Hepatocyte (in vitro differentiated cells): ENCODE results near the gene RXFP4. TPM values are rescaled to one million over a fixed set of nuclear protein-coding genes. Genes with fewer than 3 reads are reported as not detected.

Source experiments
- DNase-seq: peaks from one replicate; pipeline ENCODE4 v3.0.0-alpha.2; 2016; ENCODE audit warnings: low spot score
- H2AFZ ChIP-seq: fragments of 200-600 bp; sonication (generic); 2 replicates; pipeline ENCODE4 v1.6.0; 2016; ENCODE audit warnings: antibody characterized with exemption, mild to moderate bottlenecking
- H3K27ac ChIP-seq: fragments of 200-600 bp; sonication (generic); 2 replicates; pipeline ENCODE4 v1.5.1; 2016; ENCODE audit warnings: mild to moderate bottlenecking
- H3K27me3 ChIP-seq: fragments of 200-600 bp; sonication (generic); 2 replicates; pipeline ENCODE4 v1.6.1; 2016
- H3K36me3 ChIP-seq: fragments of 200-600 bp; sonication (generic); replicated peaks from 2 replicates; pipeline ENCODE4 v1.5.1; 2016; ENCODE audit warnings: low read depth; ENCODE audit not compliant: insufficient read depth
- H3K4me1 ChIP-seq: fragments of 200-600 bp; sonication (generic); 2 replicates; pipeline ENCODE4 v1.5.1; 2016; ENCODE audit warnings: mild to moderate bottlenecking, moderate library complexity; ENCODE audit not compliant: insufficient read depth
- H3K4me2 ChIP-seq: fragments of 200-600 bp; sonication (generic); 2 replicates; pipeline ENCODE4 v1.6.0; 2016
- H3K4me3 ChIP-seq: fragments of 200-600 bp; sonication (generic); 2 replicates; pipeline ENCODE4 v1.5.1; 2016; ENCODE audit warnings: mild to moderate bottlenecking
- H3K79me2 ChIP-seq: fragments of 200-600 bp; sonication (generic); 2 replicates; pipeline ENCODE4 v1.6.0; 2017; ENCODE audit warnings: mild to moderate bottlenecking
- H3K9me2 ChIP-seq: fragments of 200-600 bp; sonication (generic); replicated peaks from 2 replicates; pipeline ENCODE4 v1.6.0; 2017; ENCODE audit warnings: mild to moderate bottlenecking; ENCODE audit not compliant: insufficient read depth
- H3K9me3 ChIP-seq: fragments of 200-600 bp; sonication (generic); 2 replicates; pipeline ENCODE4 v1.5.1; 2016; ENCODE audit warnings: low read depth, mild to moderate bottlenecking
- H4K20me1 ChIP-seq: fragments of 200-600 bp; sonication (generic); 2 replicates; pipeline ENCODE4 v1.6.0; 2016; ENCODE audit warnings: mild to moderate bottlenecking; ENCODE audit not compliant: insufficient read depth, poor library complexity, severe bottlenecking
- EZH2 ChIP-seq: fragments of 200-600 bp; sonication (generic); IDR thresholded peaks from 2 replicates; pipeline ENCODE4 v1.6.1; 2016; ENCODE audit warnings: antibody characterized with exemption, mild to moderate bottlenecking, borderline replicate concordance
- EZH2phosphoT487 ChIP-seq: fragments of 200-600 bp; sonication (generic); IDR thresholded peaks from one replicate; pipeline ENCODE4 v1.6.1; 2018; ENCODE audit warnings: antibody characterized with exemption, mild to moderate bottlenecking, low read depth, moderate library complexity; ENCODE audit not compliant: unreplicated experiment, severe bottlenecking
- WGBS: methylation state at CpG from one replicate; pipeline ENCODE4 v1.1.6; 2016; ENCODE audit warnings: low lambda C conversion rate; ENCODE audit errors: missing lambda C conversion rate; 5-methylcytosine and 5-hydroxymethylcytosine counted together
- polyA plus RNA-seq: library from polyadenylated mRNA; unstranded; fragments of >200 nt; fragmentation: Nextera tagmentation; extraction: Ambion mirVana; gene quantifications from 2 replicates; pipeline ENCODE4 v1.2.1, GENCODE V29; 2016
- total RNA-seq: library from RNA; depleted of rRNA; stranded (reverse); fragments of >200 nt; gene quantifications from 2 replicates; pipeline ENCODE4 v1.2.3, GENCODE V29; 2014
- TF ChIP-seq, protein P1 (sequence below): fragments of 200-600 bp; sonication (generic); IDR thresholded peaks from 2 replicates; pipeline ENCODE4 v1.5.1; 2016; ENCODE audit warnings: antibody characterized with exemption, mild to moderate bottlenecking; ENCODE audit not compliant: poor library complexity

RXFP4 gene
- total and polyA plus RNA-seq, 2 experiments from 2014 or later, result 0.83 TPM; not detected in 1

DNA sequence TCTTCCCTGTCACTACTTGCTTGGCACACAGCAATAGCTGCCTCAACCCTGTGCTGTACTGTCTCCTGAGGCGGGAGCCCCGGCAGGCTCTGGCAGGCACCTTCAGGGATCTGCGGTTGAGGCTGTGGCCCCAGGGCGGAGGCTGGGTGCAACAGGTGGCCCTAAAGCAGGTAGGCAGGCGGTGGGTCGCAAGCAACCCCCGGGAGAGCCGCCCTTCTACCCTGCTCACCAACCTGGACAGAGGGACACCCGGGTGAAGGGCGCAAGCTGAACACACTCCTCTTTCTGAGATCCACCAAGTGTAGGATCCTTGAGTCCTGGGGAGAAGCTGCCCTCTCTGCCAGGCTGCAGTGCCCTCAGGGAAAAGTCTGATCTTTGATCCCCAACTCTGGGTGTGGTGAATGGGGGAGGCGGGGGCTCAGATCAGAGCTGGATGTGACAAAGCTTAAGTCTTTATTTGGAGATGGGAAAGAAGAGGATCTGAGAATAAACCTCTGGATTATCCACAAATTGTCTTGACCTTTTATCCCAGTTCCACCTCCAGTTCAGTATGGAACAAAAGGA, 1.2 kb downstream of the RXFP4 start:
- H4K20me1 ChIP-seq, result no peaks in the 10 kb centered on the region
- TF ChIP-seq EZH2phosphoT487, result no peak
- TF ChIP-seq, protein P1, sequence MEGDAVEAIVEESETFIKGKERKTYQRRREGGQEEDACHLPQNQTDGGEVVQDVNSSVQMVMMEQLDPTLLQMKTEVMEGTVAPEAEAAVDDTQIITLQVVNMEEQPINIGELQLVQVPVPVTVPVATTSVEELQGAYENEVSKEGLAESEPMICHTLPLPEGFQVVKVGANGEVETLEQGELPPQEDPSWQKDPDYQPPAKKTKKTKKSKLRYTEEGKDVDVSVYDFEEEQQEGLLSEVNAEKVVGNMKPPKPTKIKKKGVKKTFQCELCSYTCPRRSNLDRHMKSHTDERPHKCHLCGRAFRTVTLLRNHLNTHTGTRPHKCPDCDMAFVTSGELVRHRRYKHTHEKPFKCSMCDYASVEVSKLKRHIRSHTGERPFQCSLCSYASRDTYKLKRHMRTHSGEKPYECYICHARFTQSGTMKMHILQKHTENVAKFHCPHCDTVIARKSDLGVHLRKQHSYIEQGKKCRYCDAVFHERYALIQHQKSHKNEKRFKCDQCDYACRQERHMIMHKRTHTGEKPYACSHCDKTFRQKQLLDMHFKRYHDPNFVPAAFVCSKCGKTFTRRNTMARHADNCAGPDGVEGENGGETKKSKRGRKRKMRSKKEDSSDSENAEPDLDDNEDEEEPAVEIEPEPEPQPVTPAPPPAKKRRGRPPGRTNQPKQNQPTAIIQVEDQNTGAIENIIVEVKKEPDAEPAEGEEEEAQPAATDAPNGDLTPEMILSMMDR, result no peak
- no peak for TF ChIP-seq EZH2
- WGBS, result 90% methylated on average over 10 of the region's 11 CpGs
- peaks cover 24% of the 10 kb centered on the region for H3K4me1 ChIP-seq
- H2AFZ ChIP-seq, result no peak overlapping the region
- no peaks in the 10 kb centered on the region for H3K9me2 ChIP-seq
- no peaks in the 10 kb centered on the region for H3K36me3 ChIP-seq
- H3K4me3 ChIP-seq, result no peak overlapping the region
- no peaks in the 10 kb centered on the region for H3K79me2 ChIP-seq
- H3K9me3 ChIP-seq, result no peaks in the 10 kb centered on the region
- no peak overlapping the region for H3K4me2 ChIP-seq
- no peak for DNase-seq
- H3K27ac ChIP-seq, result no peak overlapping the region
- H3K27me3 ChIP-seq, result no peaks in the 10 kb centered on the region

DNA sequence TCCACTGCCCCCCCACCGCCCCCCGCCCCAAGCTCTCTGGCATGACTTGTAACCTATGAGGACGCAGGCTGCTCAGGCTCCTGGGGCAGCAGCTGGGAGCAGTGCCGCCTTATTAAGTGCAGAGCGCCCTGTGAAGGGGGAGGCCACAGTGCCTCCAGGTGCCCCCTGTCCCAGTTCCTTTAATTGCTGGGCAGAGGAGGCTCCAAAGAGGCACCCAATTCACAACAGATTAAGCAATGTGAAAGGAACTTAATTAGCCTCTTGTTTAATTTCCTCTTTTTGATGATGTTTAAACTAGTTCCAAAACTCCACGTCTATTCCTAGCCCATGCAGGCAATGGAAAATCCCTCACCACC, 3.0 kb downstream of the RXFP4 start:
- no peak overlapping the region for H2AFZ ChIP-seq
- H3K9me3 ChIP-seq, result no peaks in the 10 kb centered on the region
- H3K27ac ChIP-seq, result peak overlapping the region; percentile 66
- WGBS, result 68% methylated on average over 4 of the region's 6 CpGs
- no peak for TF ChIP-seq EZH2phosphoT487
- TF ChIP-seq EZH2, result no peak
- TF ChIP-seq, protein P1, result no peak
- H3K9me2 ChIP-seq, result no peaks in the 10 kb centered on the region
- no peaks in the 10 kb centered on the region for H3K79me2 ChIP-seq
- H3K36me3 ChIP-seq, result no peaks in the 10 kb centered on the region
- no peak for DNase-seq
- peaks cover 24% of the 10 kb centered on the region for H3K4me1 ChIP-seq
- no peak overlapping the region for H3K4me3 ChIP-seq
- peak overlapping the region; percentile 38 for H3K4me2 ChIP-seq
- no peaks in the 10 kb centered on the region for H4K20me1 ChIP-seq
- no peaks in the 10 kb centered on the region for H3K27me3 ChIP-seq

DNA sequence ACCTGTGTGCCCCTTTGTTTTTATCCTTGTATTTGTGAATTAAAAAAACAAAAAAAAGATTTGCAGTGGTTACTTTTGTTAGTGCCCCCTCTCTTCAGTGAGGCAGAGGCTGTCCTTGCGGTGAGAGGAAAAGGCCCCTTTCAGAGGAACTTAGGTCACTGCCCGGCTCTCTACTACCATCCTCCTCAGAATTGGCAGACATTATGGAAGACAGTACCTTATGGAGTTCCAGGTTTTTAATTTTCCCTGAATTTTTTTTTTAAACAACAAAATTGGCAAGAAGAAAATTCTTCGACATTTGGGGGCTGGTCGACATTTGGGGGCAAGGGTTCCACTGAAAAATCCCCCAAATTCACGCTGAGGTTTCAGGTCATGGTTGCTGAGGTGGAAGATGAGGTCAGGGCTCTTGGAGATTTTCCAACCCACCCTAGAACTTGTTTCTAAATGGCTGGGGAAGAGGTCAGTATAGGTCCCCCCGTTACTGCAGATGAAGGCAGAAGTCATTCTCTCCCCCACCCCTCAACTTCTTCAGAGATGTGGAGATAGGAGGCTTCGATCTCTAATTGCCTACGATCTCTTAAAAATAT, 5.3 kb downstream of the RXFP4 start:
- Histone ChIP-seq H3K4me2 (no peak overlapping the region), H3K4me3 (no peak overlapping the region), H3K9me2 (no peaks in the 10 kb centered on the region), H3K4me1 (peaks cover 16% of the 10 kb centered on the region), H3K79me2 (no peaks in the 10 kb centered on the region), H3K27ac (peak overlapping the region; percentile 66), H4K20me1 (no peaks in the 10 kb centered on the region), H3K9me3 (no peaks in the 10 kb centered on the region), H3K36me3 (no peaks in the 10 kb centered on the region), H3K27me3 (no peaks in the 10 kb centered on the region), H2AFZ (no peak overlapping the region)
- DNase-seq, result no peak
- TF ChIP-seq EZH2, result no peak
- TF ChIP-seq EZH2phosphoT487, result no peak
- 97% methylated on average over 8 of the region's 8 CpGs for WGBS

DNA sequence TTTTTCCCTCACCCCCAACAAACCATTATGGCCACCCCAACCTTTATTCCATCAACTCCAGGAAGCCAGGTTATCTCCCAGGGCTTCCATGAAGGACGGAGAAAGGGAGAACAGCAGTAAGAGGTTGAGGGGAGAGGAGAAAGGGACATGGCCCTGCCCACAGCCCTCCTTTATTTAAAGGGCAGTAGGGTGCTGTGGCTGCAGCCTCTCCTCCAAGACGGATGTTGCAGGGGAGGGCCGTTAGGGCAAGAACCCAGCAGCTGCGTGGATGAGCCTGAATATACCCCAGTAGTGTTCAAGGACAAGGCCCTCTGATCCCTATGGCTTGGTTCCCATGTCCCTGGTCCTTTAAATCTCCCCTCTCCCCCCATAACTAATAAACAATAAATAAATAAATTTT, 5.9 kb downstream of the RXFP4 start:
- 96% methylated on average over 4 of the region's 4 CpGs for WGBS

More for the DNA sequence above, 5.9 kb downstream of the RXFP4 start:
- no peak overlapping the region for H3K4me3 ChIP-seq
- H3K9me2 ChIP-seq, result no peaks in the 10 kb centered on the region
- H3K9me3 ChIP-seq, result no peaks in the 10 kb centered on the region
- H3K36me3 ChIP-seq, result no peaks in the 10 kb centered on the region
- H3K27ac ChIP-seq, result no peak overlapping the region
- H2AFZ ChIP-seq, result no peak overlapping the region
- DNase-seq, result no peak
- peaks cover 14% of the 10 kb centered on the region for H3K4me1 ChIP-seq
- no peaks in the 10 kb centered on the region for H4K20me1 ChIP-seq
- TF ChIP-seq EZH2phosphoT487 (no peak), EZH2 (no peak)
- TF ChIP-seq, protein P1, result no peak
- no peaks in the 10 kb centered on the region for H3K27me3 ChIP-seq
- no peak overlapping the region for H3K4me2 ChIP-seq
- no peaks in the 10 kb centered on the region for H3K79me2 ChIP-seq
